GM12878 (cell line): ENCODE data around the gene ENTPD5.

Source experiments
- ASH2L ChIP-seq: fragments of 300-600, 200-600 bp; sonication (generic); IDR thresholded peaks from 2 replicates; pipeline ENCODE4 v1.6.1; 2017; ENCODE audit warnings: low read depth, mild to moderate bottlenecking, borderline replicate concordance
- EZH2 ChIP-seq: IDR thresholded peaks from 2 replicates; pipeline ENCODE4 v1.6.1; 2012; ENCODE audit warnings: low read depth, mild to moderate bottlenecking, control low read depth, inconsistent platforms, low read length, borderline replicate concordance; ENCODE audit not compliant: control insufficient read depth
- NFIC ChIP-seq: IDR thresholded peaks from 2 replicates; pipeline ENCODE4 v1.6.1; 2012; ENCODE audit warnings: low read depth, mild to moderate bottlenecking, inconsistent platforms, low read length, moderate library complexity
- NR2C1 ChIP-seq: fragments of 450-650 bp; IDR thresholded peaks from 2 replicates; pipeline ENCODE4 v1.6.1; 2017; ENCODE audit warnings: antibody characterized with exemption, mild to moderate bottlenecking, moderate library complexity
- POLR2AphosphoS5 ChIP-seq: IDR thresholded peaks from 2 replicates; pipeline ENCODE4 v1.6.1; 2011; ENCODE audit warnings: mild to moderate bottlenecking, low read length, inconsistent platforms
- RAD21 ChIP-seq: IDR thresholded peaks from 2 replicates; pipeline ENCODE4 v1.6.1; 2011; ENCODE audit warnings: mild to moderate bottlenecking, low read depth, low read length, moderate library complexity; ENCODE audit not compliant: insufficient read depth
- SRF ChIP-seq, 2 experiments: IDR thresholded peaks; 2 replicates each; pipeline ENCODE4 v1.6.1; 2011; ENCODE audit warnings: low read depth in 2 of 2, low read length in 2 of 2, mild to moderate bottlenecking in 1 of 2, moderate library complexity in 1 of 2
- TF ChIP-seq, protein P1 (sequence below), 3 experiments: IDR thresholded peaks in 2 of 3; conservative IDR thresholded peaks in 1 of 3; 2 replicates each; pipeline ENCODE4 v1.5.1; 2011; ENCODE audit warnings: low read depth in 3 of 3, low read length in 3 of 3, mild to moderate bottlenecking in 3 of 3, control low read depth in 2 of 3, moderate library complexity in 2 of 3, inconsistent platforms in 1 of 3, mixed read lengths in 1 of 3; ENCODE audit not compliant: control insufficient read depth in 2 of 3, insufficient read depth in 1 of 3; ENCODE audit errors: extremely low read depth in 1 of 3
- TF ChIP-seq, protein P2 (sequence below): IDR thresholded peaks from 2 replicates; pipeline ENCODE4 v1.6.1; 2012; ENCODE audit warnings: low read depth, low read length, improper control_type of control experiment
- TF ChIP-seq, protein P3 (sequence below): IDR thresholded peaks from 2 replicates; pipeline ENCODE4 v1.6.1; 2012; ENCODE audit warnings: low read depth, low read length, improper control_type of control experiment
- TF ChIP-seq, protein P4 (sequence below): IDR thresholded peaks from 2 replicates; pipeline ENCODE4 v1.6.1; 2011; ENCODE audit warnings: low read depth, low read length, improper control_type of control experiment, borderline replicate concordance

DNA sequence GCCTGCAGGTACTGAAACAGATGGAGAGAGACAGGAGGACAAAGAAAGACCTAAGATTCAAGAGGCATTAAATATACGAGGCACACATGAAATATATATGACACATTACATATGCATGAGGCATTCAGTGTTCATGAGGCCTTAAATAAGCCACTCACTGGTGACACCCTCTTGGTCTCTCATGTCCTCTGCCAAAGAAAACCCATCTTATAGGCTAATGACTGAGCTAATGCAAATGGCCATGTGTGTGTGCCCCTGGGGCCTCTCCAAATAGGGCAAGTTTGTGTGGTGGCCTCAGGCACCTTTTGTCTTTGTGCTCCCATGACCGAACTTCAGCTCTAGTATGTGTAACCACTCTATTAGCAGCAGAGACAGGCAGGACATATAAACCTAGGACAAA is 50.2 kb downstream of the ENTPD5 start:
- no peak for TF ChIP-seq NR2C1
- no peak for TF ChIP-seq POLR2AphosphoS5
- TF ChIP-seq RAD21: no peak
- no peak for TF ChIP-seq EZH2
- TF ChIP-seq, protein P1, sequence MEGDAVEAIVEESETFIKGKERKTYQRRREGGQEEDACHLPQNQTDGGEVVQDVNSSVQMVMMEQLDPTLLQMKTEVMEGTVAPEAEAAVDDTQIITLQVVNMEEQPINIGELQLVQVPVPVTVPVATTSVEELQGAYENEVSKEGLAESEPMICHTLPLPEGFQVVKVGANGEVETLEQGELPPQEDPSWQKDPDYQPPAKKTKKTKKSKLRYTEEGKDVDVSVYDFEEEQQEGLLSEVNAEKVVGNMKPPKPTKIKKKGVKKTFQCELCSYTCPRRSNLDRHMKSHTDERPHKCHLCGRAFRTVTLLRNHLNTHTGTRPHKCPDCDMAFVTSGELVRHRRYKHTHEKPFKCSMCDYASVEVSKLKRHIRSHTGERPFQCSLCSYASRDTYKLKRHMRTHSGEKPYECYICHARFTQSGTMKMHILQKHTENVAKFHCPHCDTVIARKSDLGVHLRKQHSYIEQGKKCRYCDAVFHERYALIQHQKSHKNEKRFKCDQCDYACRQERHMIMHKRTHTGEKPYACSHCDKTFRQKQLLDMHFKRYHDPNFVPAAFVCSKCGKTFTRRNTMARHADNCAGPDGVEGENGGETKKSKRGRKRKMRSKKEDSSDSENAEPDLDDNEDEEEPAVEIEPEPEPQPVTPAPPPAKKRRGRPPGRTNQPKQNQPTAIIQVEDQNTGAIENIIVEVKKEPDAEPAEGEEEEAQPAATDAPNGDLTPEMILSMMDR (IDR thresholded peaks at IDR 0.05 in 2 of 3, conservative IDR thresholded peaks at IDR 0.05 in 1 of 3; ENCODE audit: control insufficient read depth in 2 of 3, extremely low read depth in 1 of 3, insufficient read depth in 1 of 3, low read depth in 3 of 3, low read length in 3 of 3): no peak
- TF ChIP-seq, protein P2, sequence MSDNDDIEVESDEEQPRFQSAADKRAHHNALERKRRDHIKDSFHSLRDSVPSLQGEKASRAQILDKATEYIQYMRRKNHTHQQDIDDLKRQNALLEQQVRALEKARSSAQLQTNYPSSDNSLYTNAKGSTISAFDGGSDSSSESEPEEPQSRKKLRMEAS: no peak
- no peak for TF ChIP-seq SRF (IDR thresholded peaks at IDR 0.05; ENCODE audit: low read depth in 2 of 2, low read length in 2 of 2)
- TF ChIP-seq, protein P3, sequence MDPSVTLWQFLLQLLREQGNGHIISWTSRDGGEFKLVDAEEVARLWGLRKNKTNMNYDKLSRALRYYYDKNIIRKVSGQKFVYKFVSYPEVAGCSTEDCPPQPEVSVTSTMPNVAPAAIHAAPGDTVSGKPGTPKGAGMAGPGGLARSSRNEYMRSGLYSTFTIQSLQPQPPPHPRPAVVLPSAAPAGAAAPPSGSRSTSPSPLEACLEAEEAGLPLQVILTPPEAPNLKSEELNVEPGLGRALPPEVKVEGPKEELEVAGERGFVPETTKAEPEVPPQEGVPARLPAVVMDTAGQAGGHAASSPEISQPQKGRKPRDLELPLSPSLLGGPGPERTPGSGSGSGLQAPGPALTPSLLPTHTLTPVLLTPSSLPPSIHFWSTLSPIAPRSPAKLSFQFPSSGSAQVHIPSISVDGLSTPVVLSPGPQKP: no peak
- TF ChIP-seq ASH2L: no peak
- TF ChIP-seq, protein P4, sequence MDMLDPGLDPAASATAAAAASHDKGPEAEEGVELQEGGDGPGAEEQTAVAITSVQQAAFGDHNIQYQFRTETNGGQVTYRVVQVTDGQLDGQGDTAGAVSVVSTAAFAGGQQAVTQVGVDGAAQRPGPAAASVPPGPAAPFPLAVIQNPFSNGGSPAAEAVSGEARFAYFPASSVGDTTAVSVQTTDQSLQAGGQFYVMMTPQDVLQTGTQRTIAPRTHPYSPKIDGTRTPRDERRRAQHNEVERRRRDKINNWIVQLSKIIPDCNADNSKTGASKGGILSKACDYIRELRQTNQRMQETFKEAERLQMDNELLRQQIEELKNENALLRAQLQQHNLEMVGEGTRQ: no peak
- no peak for TF ChIP-seq NFIC
